Choroid plexus epithelial cell (primary cell): ENCODE measurements around the gene MCC.

Experiments
- DNase-seq: peaks from one replicate; pipeline ENCODE4 v3.0.0-alpha.2; 2010; ENCODE audit warnings: low read depth
- H3K4me3 ChIP-seq: 2 replicates; pipeline ENCODE4 v1.5.1; 2011; ENCODE audit warnings: low read depth, mild to moderate bottlenecking, control low read depth, low read length, moderate library complexity
- CTCF ChIP-seq: conservative IDR thresholded peaks from 2 replicates; pipeline ENCODE4 v1.5.1; 2011; ENCODE audit warnings: low read depth, mild to moderate bottlenecking, control low read depth, inconsistent platforms, low read length, moderate library complexity

MCC gene

GRCh38 chr5:113085880-113086409, 402.3 kb downstream of the MCC start:
- H3K4me3 ChIP-seq = no peak overlapping the region
- DNase-seq = no peak
- no peak for TF ChIP-seq CTCF

- no peak for TF ChIP-seq CTCF
- DNase-seq = no peak
Observed at GRCh38 chr5:113085084-113085414, 403.2 kb downstream of the MCC start.

GRCh38 chr5:113084402-113085083, 403.7 kb downstream of the MCC start:
- no peak for DNase-seq
- H3K4me3 ChIP-seq = no peak overlapping the region
- no peak for TF ChIP-seq CTCF

More at GRCh38 chr5:113085084-113085414, 403.2 kb downstream of the MCC start:
- H3K4me3 ChIP-seq = no peak overlapping the region

- H3K4me3 ChIP-seq = no peak overlapping the region
- no peak for TF ChIP-seq CTCF
- no peak for DNase-seq
Observed at GRCh38 chr5:113083481-113083880, 404.8 kb downstream of the MCC start.

GRCh38 chr5:113082547-113082905, 405.7 kb downstream of the MCC start:
- no peak overlapping the region for H3K4me3 ChIP-seq
- no peak for TF ChIP-seq CTCF
- DNase-seq = no peak

GRCh38 chr5:113081881-113082546, 406.2 kb downstream of the MCC start:
- H3K4me3 ChIP-seq = no peak overlapping the region
- DNase-seq = peak; percentile 52
- no peak for TF ChIP-seq CTCF
